Right lobe of liver (tissue), 5 donors: ENCODE data around the gene HOXB4. TPM values are rescaled to one million over a fixed set of nuclear protein-coding genes. Genes with fewer than 3 reads are reported as not detected.

Experiments used
- microRNA counts: library from miRNA; unstranded; fragments of <30 nt; microRNA quantifications from one replicate; lab custom pipeline; 2016
- total RNA-seq, 6 experiments: library from RNA; depleted of rRNA in 2 of 6; stranded (reverse); fragments of >200 nt in 2 of 6; fragmentation: NEBNext Ultra II Directional in 3 of 6; extraction: Animal tissue kit (Norgen Biotek cat#: 25700) in 3 of 6; gene quantifications; one replicate each; pipeline versions ENCODE4 v1.1.0 to v1.2.4, GENCODE V29; 2016 to 2023
- donor health status: DM: no; HTN: no; CAD: no.
- donor health status: DM: no; HTN: no; CAD: no.
- donor health status: DM: no; HTN: yes; CAD: no.
- donor health status: DM: no; HTN: yes; CAD: no.

The HOXB4 gene
- total RNA-seq, 6 experiments from 2014 or later: 0.31 to 1.1 (median 0.68) TPM

MicroRNAs within 50 kb of the gene (microRNA counts, 767-probe panel; counts per million panel counts)
- microRNA hsa-miR-10a-5p (lab: Ali Mortazavi, UCI): 6,112 counts per million, percentile 16 among the panel's probes with 10 or more counts

Other genes starting within 250 kb of the HOXB4 start
- 10 to 100 TPM in 4 of 6 experiments, 1 to 10 TPM in 2; 4.5 to 51.0 (median 17.5) TPM for gene SKAP1, start 148.1 kb downstream of the HOXB4 start, total RNA-seq
- gene HOXB1, start 47.3 kb downstream of the HOXB4 start, total RNA-seq: not detected
- 1 to 10 TPM; 1.1 to 1.9 (median 1.5) TPM for gene HOXB2, start 33.2 kb downstream of the HOXB4 start, total RNA-seq
- 1 to 10 TPM in 5 of 6 experiments, under 1 TPM in 1; 0.99 to 3.2 (median 2.6) TPM for gene HOXB3, start 11.9 kb upstream of the HOXB4 start, total RNA-seq
- gene HOXB5, start 15.4 kb upstream of the HOXB4 start, total RNA-seq: under 1 TPM in 5 of 6 experiments, not detected in 1; 0.11 to 0.29 (median 0.19) TPM
- gene HOXB6, start 26.6 kb upstream of the HOXB4 start, total RNA-seq: under 1 TPM; 0.18 to 0.83 (median 0.56) TPM
- under 1 TPM in 4 of 6 experiments, not detected in 2; 0.16 to 0.79 (median 0.30) TPM for gene HOXB7, start 32.7 kb upstream of the HOXB4 start, total RNA-seq
- not detected for gene HOXB8, start 36.9 kb upstream of the HOXB4 start, total RNA-seq
- gene HOXB9, start 48.0 kb upstream of the HOXB4 start, total RNA-seq: not detected
- gene PRAC1, start 144.2 kb upstream of the HOXB4 start, total RNA-seq: not detected
- gene PRAC2, start 144.8 kb upstream of the HOXB4 start, total RNA-seq: not detected
- gene HOXB13, start 150.4 kb upstream of the HOXB4 start, total RNA-seq: not detected
- under 1 TPM in 1 of 6 experiments, not detected in 5; 0.12 TPM for gene TTLL6, start 238.9 kb upstream of the HOXB4 start, total RNA-seq